Stimulated activated CD4-positive, alpha-beta T cell treated with anti-CD3 and anti-CD28 coated beads, Interleukin-15, amount 100 ng/mL, for 1 hour (primary cell): Measurements from ENCODE around the gene SPG7.
A peak's percentile ranks its signal among the peaks of the same experiment; 100 is the strongest.

Experiments
- DNase-seq, 2 donors: peaks; one replicate each; pipeline ENCODE4 v3.0.0-alpha.2; 2020; ENCODE audit warnings: low read depth in 1 of 2, low spot score in 1 of 2

Gene SPG7

GRCh38 chr16:89595330-89596060, 87.3 kb downstream of the SPG7 start:
- no peak for DNase-seq

- DNase-seq = no peak
These were observed 88.0 kb downstream of the SPG7 start for GRCh38 chr16:89596061-89596689.

GRCh38 chr16:89596957-89597649, 88.9 kb downstream of the SPG7 start:
- no peak for DNase-seq

GRCh38 chr16:89598199-89598598, 90.0 kb downstream of the SPG7 start:
- no peak for DNase-seq

DNA sequence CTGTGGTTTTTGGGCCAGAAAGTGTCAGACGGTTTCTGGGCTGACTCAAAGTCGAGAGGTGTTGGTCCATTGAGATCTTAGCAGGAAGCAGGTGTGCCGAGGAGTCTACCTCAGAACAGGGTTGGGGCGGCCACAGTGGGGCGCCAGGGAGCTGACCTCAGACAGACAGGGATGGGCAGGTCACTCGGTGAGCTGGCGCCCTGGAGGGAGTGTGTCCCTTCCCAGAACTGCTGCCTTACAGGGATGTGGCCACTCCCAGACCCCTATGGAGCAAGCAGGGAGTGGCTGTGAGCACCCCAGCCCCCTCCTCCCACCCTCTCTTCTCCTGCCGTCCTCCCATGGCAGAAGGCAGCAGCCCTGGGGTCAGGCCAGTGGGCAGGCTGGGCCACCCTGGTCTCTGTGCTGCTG, 91.3 kb downstream of the SPG7 start:
- no peak for DNase-seq

GRCh38 chr16:89599902-89600301, 91.7 kb downstream of the SPG7 start:
- DNase-seq = no peak

DNA sequence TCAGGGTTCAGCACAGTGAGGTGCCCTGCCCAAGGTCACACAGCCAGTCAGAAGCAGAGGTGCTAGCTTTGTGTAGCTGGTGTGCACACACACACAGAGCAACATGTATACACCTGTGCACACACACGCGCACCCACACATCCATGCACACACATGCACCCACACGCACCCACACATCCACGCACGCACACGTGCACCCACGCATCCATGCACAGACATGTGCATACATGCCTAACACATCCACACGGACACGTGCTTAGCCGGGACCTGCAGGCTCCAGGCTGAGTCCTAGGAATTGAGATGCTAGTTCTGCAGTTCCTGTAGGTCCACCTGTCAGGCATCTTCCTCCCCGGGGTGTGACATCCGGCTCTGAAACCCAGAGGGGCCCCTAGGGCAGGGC, 92.2 kb downstream of the SPG7 start:
- DNase-seq = no peak

DNA sequence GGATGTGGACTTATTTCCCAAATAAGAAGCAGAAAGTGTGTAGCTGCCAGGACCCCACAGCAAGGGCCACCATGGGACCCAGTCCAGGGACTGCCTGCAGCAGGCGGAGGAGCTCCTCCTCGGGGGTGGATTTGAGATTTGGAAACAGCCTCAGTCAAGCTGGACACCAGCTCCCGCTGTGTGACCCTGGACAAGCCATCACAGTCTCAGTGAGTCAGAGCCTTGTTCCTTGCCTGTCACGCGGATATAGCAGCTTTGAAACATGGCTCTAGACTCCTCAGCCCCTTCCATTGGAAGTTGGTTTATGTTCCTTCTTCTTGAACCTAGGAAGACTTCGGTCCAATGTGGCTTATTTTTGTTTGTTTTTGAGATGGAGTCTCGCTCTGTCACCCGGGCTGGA, 92.8 kb downstream of the SPG7 start:
- no peak for DNase-seq

DNA sequence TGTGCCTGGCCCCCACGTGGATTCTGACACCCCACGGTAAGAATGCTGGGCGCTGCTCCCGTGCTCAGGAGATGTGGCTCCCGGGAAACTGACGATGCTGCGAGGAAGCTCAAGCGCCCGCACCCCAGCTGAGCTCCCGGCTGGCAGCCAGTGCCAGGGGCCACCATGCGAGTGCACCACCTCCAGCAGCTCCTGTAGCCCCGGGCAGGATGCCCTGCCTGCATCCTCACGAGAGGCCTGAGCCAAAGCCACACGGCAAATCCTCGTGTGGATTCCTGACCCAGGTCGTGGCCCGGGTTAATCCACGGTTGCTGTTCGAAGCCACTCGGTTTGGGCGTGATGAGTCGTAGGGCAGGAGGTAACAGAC, 93.7 kb downstream of the SPG7 start:
- DNase-seq = no peak

GRCh38 chr16:89602273-89602951, 94.2 kb downstream of the SPG7 start:
- DNase-seq = peak; percentile 24 to 51

GRCh38 chr16:89602952-89603590, 94.9 kb downstream of the SPG7 start:
- no peak for DNase-seq

- DNase-seq = no peak
These were observed 96.6 kb downstream of the SPG7 start for GRCh38 chr16:89604764-89605163.

GRCh38 chr16:89605186-89605970, 97.2 kb downstream of the SPG7 start:
- no peak for DNase-seq

- DNase-seq = no peak
These were observed 97.8 kb downstream of the SPG7 start for GRCh38 chr16:89606006-89606405.
